A549 (cell line): ENCODE data around the gene SPATA12. TPM values are rescaled to one million over a fixed set of nuclear protein-coding genes. Genes with fewer than 3 reads are reported as not detected.

Experiments used
- ATAC-seq, 2 experiments: fragments of 200-7000 bp in 1 of 2; fragments of >200 bp in 1 of 2; cut with Nextera tagmentation in 1 of 2; cut with Tn5 transposase in 1 of 2; 3 replicates each; pipeline versions ENCODE4 v1.8.0 to v1.9.1; 2018 to 2020; ENCODE audit warnings: mild to moderate bottlenecking in 1 of 2, moderate library complexity in 1 of 2
- CTCF ChIA-PET: fragments of 300-600 bp; sonication (Branson Sonifier 250); formaldehyde crosslinking; extraction: SDS; loops from one replicate; lab custom pipeline; 2021; ENCODE audit warnings: antibody characterized with exemption, inconsistent platforms; lab: Yijun Ruan, JAX
- POLR2A ChIA-PET: fragments of 350-600 bp; formaldehyde crosslinking; extraction: SDS; loops from one replicate; lab custom pipeline; 2021; ENCODE audit warnings: antibody characterized with exemption, inconsistent platforms; lab: Yijun Ruan, JAX
- DNase-seq, 2 experiments: peaks; one replicate each; pipeline versions ENCODE4 v3.0.0 to v3.0.0-alpha.2; 2011 to 2016; ENCODE audit warnings: low read depth in 1 of 2, low spot score in 1 of 2
- FAIRE-seq: peaks from 2 replicates; lab custom pipeline; 2011; peaks lifted over from hg19 to GRCh38; lab: Jason Lieb, UNC
- H3K27ac ChIP-seq, 2 experiments: fragments of >200 bp; sonication (Bioruptor Twin); formaldehyde crosslinking; 3 replicates each; pipeline ENCODE4 v1.5.1; 2016 to 2017
- H3K4me1 ChIP-seq: fragments of >200 bp; sonication (Bioruptor Twin); formaldehyde crosslinking; 3 replicates; pipeline ENCODE4 v1.6.1; 2016
- H3K4me2 ChIP-seq: fragments of >200 bp; sonication (Bioruptor Twin); formaldehyde crosslinking; 3 replicates; pipeline ENCODE4 v1.6.1; 2016
- H3K4me3 ChIP-seq: fragments of >200 bp; sonication (Bioruptor Twin); formaldehyde crosslinking; 3 replicates; pipeline ENCODE4 v1.5.1; 2016
- H3K9me3 ChIP-seq: fragments of >200 bp; sonication (Bioruptor Twin); formaldehyde crosslinking; 3 replicates; pipeline ENCODE4 v1.6.1; 2016
- CEBPB ChIP-seq, 2 experiments: fragments of >200 bp in 1 of 2; sonication (Bioruptor Twin) in 1 of 2; formaldehyde crosslinking in 1 of 2; IDR thresholded peaks; 2 replicates each; pipeline ENCODE4 v1.6.1; 2012 to 2016
- CHD4 ChIP-seq: fragments of 200-600 bp; sonication (generic); IDR thresholded peaks from 2 replicates; pipeline ENCODE4 v1.6.1; 2016; ENCODE audit warnings: antibody characterized with exemption, mild to moderate bottlenecking, borderline replicate concordance
- EHMT2 ChIP-seq: fragments of 200-600 bp; sonication (generic); IDR thresholded peaks from 2 replicates; pipeline ENCODE4 v1.6.1; 2016; ENCODE audit warnings: antibody characterized with exemption, low read depth, mild to moderate bottlenecking, moderate library complexity
- EP300 ChIP-seq, 2 experiments: fragments of >200 bp; sonication (Bioruptor Twin); formaldehyde crosslinking; IDR thresholded peaks; 2 replicates in 1 of 2; 3 replicates in 1 of 2; pipeline ENCODE4 v1.6.1; 2016 to 2017
- FOSB ChIP-seq: fragments of 250-450 bp; sonication (Bioruptor Pico); IDR thresholded peaks from 2 replicates; pipeline ENCODE4 v1.5.0; 2020; ENCODE audit warnings: mild to moderate bottlenecking, moderate library complexity
- HOXB5 ChIP-seq: fragments of 250-450 bp; sonication (Bioruptor Pico); IDR thresholded peaks from 2 replicates; pipeline ENCODE4 v1.5.0; 2020; ENCODE audit warnings: mild to moderate bottlenecking, moderate library complexity
- KDM5A ChIP-seq: fragments of 200-600 bp; sonication (generic); IDR thresholded peaks from 2 replicates; pipeline ENCODE4 v1.6.1; 2016; ENCODE audit warnings: antibody characterized with exemption, mild to moderate bottlenecking
- MYC ChIP-seq: IDR thresholded peaks from 2 replicates; pipeline ENCODE4 v1.6.1; 2012; ENCODE audit warnings: mild to moderate bottlenecking, inconsistent platforms, low read length, improper control_type of control experiment, borderline replicate concordance
- NR3C1 ChIP-seq: fragments of >200 bp; sonication (Bioruptor Twin); formaldehyde crosslinking; IDR thresholded peaks from 3 replicates; pipeline ENCODE4 v1.6.1; 2017
- RAD21 ChIP-seq, 2 experiments: fragments of >200 bp in 1 of 2; sonication (Bioruptor Twin) in 1 of 2; formaldehyde crosslinking in 1 of 2; IDR thresholded peaks in 1 of 2; conservative IDR thresholded peaks in 1 of 2; 2 replicates in 1 of 2; 3 replicates in 1 of 2; pipeline ENCODE4 v1.6.1; 2012 to 2018; ENCODE audit warnings: inconsistent platforms in 1 of 2
- RARB ChIP-seq: fragments of 250-450 bp; sonication (Bioruptor Pico); IDR thresholded peaks from 2 replicates; pipeline ENCODE4 v1.8.0; 2021; ENCODE audit warnings: mild to moderate bottlenecking, moderate library complexity
- RCOR1 ChIP-seq: fragments of 150-350 bp; IDR thresholded peaks from 2 replicates; pipeline ENCODE4 v1.6.1; 2014; ENCODE audit warnings: antibody characterized with exemption, low read length, low read depth
- SMC3 ChIP-seq: fragments of >200 bp; sonication (Bioruptor Twin); formaldehyde crosslinking; IDR thresholded peaks from 3 replicates; pipeline ENCODE4 v1.6.1; 2018; ENCODE audit warnings: inconsistent platforms
- TP53 ChIP-seq: fragments of 250-450 bp; sonication (Bioruptor Pico); IDR thresholded peaks from 2 replicates; pipeline ENCODE4 v1.5.0; 2021; ENCODE audit warnings: mild to moderate bottlenecking, moderate library complexity
- ZC3H11A ChIP-seq: fragments of 450-650 bp; IDR thresholded peaks from 2 replicates; pipeline ENCODE4 v1.6.1; 2014; ENCODE audit warnings: antibody characterized with exemption, mild to moderate bottlenecking
- WGBS: methylation state at CpG from one replicate; pipeline ENCODE4 v1.1.6; 2017; ENCODE audit errors: missing lambda C conversion rate; 5-methylcytosine and 5-hydroxymethylcytosine counted together
- polyA plus RNA-seq, 4 experiments: library from polyadenylated mRNA; depleted of rRNA in 3 of 4; stranded (reverse); fragments of >200 nt; fragmentation: RNase III in 1 of 4; extraction: RNeasy Plus Mini Kit Qiagen cat#74134 plus additional on column Dnase treatment in 1 of 4; gene quantifications; 2 replicates in 3 of 4; 3 replicates in 1 of 4; pipeline ENCODE4 v1.2.3, GENCODE V29; 2011 to 2017
- TF ChIP-seq, protein P1 (sequence below): fragments of 450-650 bp; IDR thresholded peaks from 2 replicates; pipeline ENCODE4 v1.6.1; 2014; ENCODE audit warnings: antibody characterized with exemption
- TF ChIP-seq, protein P2 (sequence below): fragments of 250-450 bp; sonication (Bioruptor Pico); IDR thresholded peaks from 2 replicates; pipeline ENCODE4 v1.5.0; 2020; ENCODE audit warnings: low read depth, mild to moderate bottlenecking, moderate library complexity
- TF ChIP-seq, protein P3 (sequence below): fragments of 250-450 bp; sonication (Bioruptor Pico); IDR thresholded peaks from 2 replicates; pipeline ENCODE4 v1.5.0; 2021; ENCODE audit warnings: mild to moderate bottlenecking, moderate library complexity, borderline replicate concordance
- TF ChIP-seq, protein P4 (sequence below): fragments of >200 bp; sonication (Bioruptor Twin); formaldehyde crosslinking; IDR thresholded peaks from 3 replicates; pipeline ENCODE4 v1.6.1; 2016
- TF ChIP-seq, protein P5 (sequence below): fragments of >200 bp; sonication (Bioruptor Twin); formaldehyde crosslinking; IDR thresholded peaks from 3 replicates; pipeline ENCODE4 v1.5.1; 2016

Gene SPATA12
- polyA plus RNA-seq, 2 of the 4 experiments (the other 2 are of a cell fraction) = 0.17 to 0.18 TPM

DNA sequence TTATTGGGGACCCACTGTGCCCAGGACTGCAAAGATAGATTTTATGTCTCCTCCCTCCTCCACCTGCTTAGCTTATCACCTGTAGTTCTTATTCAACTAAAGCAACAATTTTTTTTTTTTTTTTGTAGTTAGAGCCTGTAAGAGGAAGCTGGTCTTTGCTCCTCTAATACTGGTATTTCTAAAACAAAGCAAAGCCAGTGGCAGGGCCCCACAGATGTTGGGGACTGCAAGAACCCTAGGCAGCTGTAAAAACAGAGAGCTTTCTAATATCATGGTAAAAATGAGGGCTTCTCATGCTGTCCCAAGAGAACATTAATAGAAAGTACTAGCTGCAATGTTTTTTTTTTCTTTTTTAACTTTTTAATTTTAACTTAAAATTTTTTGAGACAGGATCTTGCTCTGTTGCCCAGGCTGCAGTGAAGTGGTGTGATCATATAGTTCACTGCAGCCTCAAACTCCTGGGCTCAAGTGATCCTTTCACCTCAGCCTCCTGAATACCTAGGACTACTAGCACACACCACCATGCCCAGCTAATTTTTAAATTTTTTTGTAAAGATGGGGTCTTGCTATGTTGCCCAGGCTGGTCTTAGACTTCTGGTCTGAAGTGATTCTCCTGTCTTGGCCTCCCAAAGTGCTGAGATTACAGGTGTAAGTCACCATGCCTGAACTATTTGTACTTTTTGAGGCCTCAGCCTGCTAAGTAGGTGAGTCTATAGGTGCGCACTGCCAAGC is 27.1 kb downstream of the SPATA12 start (continued):
- TF ChIP-seq KDM5A (no peak), ZC3H11A (no peak)
- TF ChIP-seq, all 56 proteins: peak for 0

DNA sequence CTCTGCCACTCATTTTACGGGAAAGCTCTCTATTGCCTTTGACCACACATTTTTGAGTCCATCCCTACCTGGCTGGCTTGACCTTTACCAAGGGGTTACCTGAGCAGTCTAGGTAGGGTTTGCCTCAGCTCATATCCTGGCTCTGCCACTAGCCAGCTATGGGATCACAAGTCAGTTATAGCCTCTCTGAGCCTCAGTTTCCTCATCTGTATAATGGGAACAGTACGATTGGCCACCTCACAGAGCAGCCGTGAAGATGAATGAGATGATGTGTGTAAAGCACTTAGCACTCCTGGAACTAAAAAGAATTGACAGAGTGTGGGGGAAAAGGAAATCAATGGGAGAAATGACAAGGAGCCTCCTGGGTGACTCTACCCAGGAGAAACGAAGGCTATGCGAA is 28.0 kb downstream of the SPATA12 start:
- Histone ChIP-seq H3K4me1 (no peaks in the 10 kb centered on the region), H3K4me3 (no peak overlapping the region), H3K9me3 (no peaks in the 10 kb centered on the region), H3K4me2 (no peak overlapping the region), H3K27ac (no peak overlapping the region)
- TF ChIP-seq FOSB (CRISPR knock-in tag) = no peak
- TF ChIP-seq RAD21 (conservative IDR thresholded peaks at IDR 0.05 in 1 of 2, IDR thresholded peaks at IDR 0.05 in 1 of 2) = no peak
- TF ChIP-seq, protein P1, sequence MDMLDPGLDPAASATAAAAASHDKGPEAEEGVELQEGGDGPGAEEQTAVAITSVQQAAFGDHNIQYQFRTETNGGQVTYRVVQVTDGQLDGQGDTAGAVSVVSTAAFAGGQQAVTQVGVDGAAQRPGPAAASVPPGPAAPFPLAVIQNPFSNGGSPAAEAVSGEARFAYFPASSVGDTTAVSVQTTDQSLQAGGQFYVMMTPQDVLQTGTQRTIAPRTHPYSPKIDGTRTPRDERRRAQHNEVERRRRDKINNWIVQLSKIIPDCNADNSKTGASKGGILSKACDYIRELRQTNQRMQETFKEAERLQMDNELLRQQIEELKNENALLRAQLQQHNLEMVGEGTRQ = no peak
- TF ChIP-seq HOXB5 = no peak
- TF ChIP-seq, protein P2, sequence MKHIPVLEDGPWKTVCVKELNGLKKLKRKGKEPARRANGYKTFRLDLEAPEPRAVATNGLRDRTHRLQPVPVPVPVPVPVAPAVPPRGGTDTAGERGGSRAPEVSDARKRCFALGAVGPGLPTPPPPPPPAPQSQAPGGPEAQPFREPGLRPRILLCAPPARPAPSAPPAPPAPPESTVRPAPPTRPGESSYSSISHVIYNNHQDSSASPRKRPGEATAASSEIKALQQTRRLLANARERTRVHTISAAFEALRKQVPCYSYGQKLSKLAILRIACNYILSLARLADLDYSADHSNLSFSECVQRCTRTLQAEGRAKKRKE = no peak
- TF ChIP-seq, protein P3, sequence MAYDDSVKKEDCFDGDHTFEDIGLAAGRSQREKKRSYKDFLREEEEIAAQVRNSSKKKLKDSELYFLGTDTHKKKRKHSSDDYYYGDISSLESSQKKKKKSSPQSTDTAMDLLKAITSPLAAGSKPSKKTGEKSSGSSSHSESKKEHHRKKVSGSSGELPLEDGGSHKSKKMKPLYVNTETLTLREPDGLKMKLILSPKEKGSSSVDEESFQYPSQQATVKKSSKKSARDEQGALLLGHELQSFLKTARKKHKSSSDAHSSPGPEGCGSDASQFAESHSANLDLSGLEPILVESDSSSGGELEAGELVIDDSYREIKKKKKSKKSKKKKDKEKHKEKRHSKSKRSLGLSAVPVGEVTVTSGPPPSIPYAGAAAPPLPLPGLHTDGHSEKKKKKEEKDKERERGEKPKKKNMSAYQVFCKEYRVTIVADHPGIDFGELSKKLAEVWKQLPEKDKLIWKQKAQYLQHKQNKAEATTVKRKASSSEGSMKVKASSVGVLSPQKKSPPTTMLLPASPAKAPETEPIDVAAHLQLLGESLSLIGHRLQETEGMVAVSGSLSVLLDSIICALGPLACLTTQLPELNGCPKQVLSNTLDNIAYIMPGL (CRISPR knock-in tag) = no peak
- no peak for TF ChIP-seq NR3C1
- TF ChIP-seq SMC3 = no peak
- TF ChIP-seq TP53 (CRISPR knock-in tag) = no peak
- TF ChIP-seq, protein P4, sequence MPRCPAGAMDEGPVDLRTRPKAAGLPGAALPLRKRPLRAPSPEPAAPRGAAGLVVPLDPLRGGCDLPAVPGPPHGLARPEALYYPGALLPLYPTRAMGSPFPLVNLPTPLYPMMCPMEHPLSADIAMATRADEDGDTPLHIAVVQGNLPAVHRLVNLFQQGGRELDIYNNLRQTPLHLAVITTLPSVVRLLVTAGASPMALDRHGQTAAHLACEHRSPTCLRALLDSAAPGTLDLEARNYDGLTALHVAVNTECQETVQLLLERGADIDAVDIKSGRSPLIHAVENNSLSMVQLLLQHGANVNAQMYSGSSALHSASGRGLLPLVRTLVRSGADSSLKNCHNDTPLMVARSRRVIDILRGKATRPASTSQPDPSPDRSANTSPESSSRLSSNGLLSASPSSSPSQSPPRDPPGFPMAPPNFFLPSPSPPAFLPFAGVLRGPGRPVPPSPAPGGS = no peak
- no peak for TF ChIP-seq EHMT2
- TF ChIP-seq CEBPB (IDR thresholded peaks at IDR 0.05) = no peak
- no peak for TF ChIP-seq EP300 (IDR thresholded peaks at IDR 0.05)
- no peak for TF ChIP-seq CHD4
- TF ChIP-seq RARB (CRISPR knock-in tag) = no peak
- no peak for TF ChIP-seq RCOR1
- FAIRE-seq (no peak), ATAC-seq (no peak), DNase-seq (no peak)
- WGBS = 91% methylated on average over 5 of the region's 5 CpGs
- POLR2A ChIA-PET = no interaction called here
- CTCF ChIA-PET = interaction anchor here (0.6 to 5.0 kb wide), 4 partner anchors 11 to 100 kb away, joined by 3 to 32 read pairs (median 4); no protein-coding TSS in a partner anchor

DNA sequence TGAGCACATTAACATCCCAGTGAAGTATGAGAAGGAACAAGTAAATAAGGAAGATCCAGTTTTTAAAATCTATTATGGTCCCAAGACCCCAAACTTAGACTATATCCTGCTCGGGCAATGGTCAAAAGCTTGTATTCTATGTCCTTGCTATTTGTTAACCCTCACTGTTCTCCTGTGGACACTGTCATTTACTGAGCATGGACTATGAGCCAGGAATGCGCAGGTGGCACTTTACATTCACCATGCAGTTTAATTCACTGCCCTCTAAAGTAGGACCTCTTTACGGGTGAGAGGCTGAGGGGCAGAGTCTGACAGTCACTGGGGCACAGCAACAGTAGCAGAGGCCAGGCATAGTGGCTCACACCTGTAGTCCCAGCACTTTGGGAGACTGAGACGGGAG is 28.6 kb downstream of the SPATA12 start:
- ATAC-seq = no peak
- no peak overlapping the region for H3K27ac ChIP-seq
- H3K4me3 ChIP-seq = no peak overlapping the region
- no peak overlapping the region for H3K4me2 ChIP-seq
- no peak for TF ChIP-seq MYC
- no peak for TF ChIP-seq EP300 (IDR thresholded peaks at IDR 0.05)
- TF ChIP-seq, protein P5, sequence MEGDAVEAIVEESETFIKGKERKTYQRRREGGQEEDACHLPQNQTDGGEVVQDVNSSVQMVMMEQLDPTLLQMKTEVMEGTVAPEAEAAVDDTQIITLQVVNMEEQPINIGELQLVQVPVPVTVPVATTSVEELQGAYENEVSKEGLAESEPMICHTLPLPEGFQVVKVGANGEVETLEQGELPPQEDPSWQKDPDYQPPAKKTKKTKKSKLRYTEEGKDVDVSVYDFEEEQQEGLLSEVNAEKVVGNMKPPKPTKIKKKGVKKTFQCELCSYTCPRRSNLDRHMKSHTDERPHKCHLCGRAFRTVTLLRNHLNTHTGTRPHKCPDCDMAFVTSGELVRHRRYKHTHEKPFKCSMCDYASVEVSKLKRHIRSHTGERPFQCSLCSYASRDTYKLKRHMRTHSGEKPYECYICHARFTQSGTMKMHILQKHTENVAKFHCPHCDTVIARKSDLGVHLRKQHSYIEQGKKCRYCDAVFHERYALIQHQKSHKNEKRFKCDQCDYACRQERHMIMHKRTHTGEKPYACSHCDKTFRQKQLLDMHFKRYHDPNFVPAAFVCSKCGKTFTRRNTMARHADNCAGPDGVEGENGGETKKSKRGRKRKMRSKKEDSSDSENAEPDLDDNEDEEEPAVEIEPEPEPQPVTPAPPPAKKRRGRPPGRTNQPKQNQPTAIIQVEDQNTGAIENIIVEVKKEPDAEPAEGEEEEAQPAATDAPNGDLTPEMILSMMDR = no peak
- TF ChIP-seq, all 56 proteins: peak for 0
- DNase-seq (no peak), FAIRE-seq (no peak)
- POLR2A ChIA-PET = interaction anchor here (0.6 kb wide), 1 partner anchor 72 kb away, joined by 3 read pairs; no protein-coding TSS in a partner anchor
- Histone ChIP-seq H3K9me3 (no peaks in the 10 kb centered on the region), H3K4me1 (no peaks in the 10 kb centered on the region)
- WGBS = 95% methylated on average over 4 of the region's 4 CpGs
- CTCF ChIA-PET = interaction anchor here (0.6 to 5.0 kb wide), 4 partner anchors 10 to 100 kb away, joined by 3 to 32 read pairs (median 4); no protein-coding TSS in a partner anchor
